GM12878 (cell line): ENCODE data around the gene SMG6.

Experiments used
- BCL3 ChIP-seq: IDR thresholded peaks from 2 replicates; pipeline ENCODE4 v1.6.1; 2011; ENCODE audit warnings: borderline replicate concordance, low read depth, mild to moderate bottlenecking, moderate library complexity, low read length; ENCODE audit not compliant: insufficient read depth, poor library complexity, severe bottlenecking
- BRCA1 ChIP-seq: IDR thresholded peaks from 2 replicates; pipeline ENCODE4 v1.6.1; 2011; ENCODE audit warnings: low read depth, low read length, improper control_type of control experiment
- CHD1 ChIP-seq: IDR thresholded peaks from 2 replicates; pipeline ENCODE4 v1.6.1; 2012; ENCODE audit warnings: low read depth, low read length, improper control_type of control experiment
- EP300 ChIP-seq, 2 experiments: fragments of 150-350 bp in 1 of 2; IDR thresholded peaks; 2 replicates each; pipeline ENCODE4 v1.6.1; 2011 to 2012; ENCODE audit warnings: low read depth in 2 of 2, low read length in 2 of 2, borderline replicate concordance in 1 of 2, improper control_type of control experiment in 1 of 2, inconsistent platforms in 1 of 2; ENCODE audit not compliant: control insufficient read depth in 1 of 2
- FOS ChIP-seq: IDR thresholded peaks from 3 replicates; pipeline ENCODE4 v1.6.1; 2011; ENCODE audit warnings: borderline replicate concordance; ENCODE audit not compliant: insufficient read length; ENCODE audit errors: extremely low read depth
- NR2C2 ChIP-seq: IDR thresholded peaks from 2 replicates; pipeline ENCODE4 v1.6.1; 2011; ENCODE audit warnings: borderline replicate concordance, low read depth; ENCODE audit not compliant: control insufficient read depth, insufficient read length
- NRF1 ChIP-seq: conservative IDR thresholded peaks from 2 replicates; pipeline ENCODE4 v1.6.1; 2011; ENCODE audit warnings: mild to moderate bottlenecking, low read depth, low read length, improper control_type of control experiment
- POLR2AphosphoS5 ChIP-seq: IDR thresholded peaks from 2 replicates; pipeline ENCODE4 v1.6.1; 2011; ENCODE audit warnings: mild to moderate bottlenecking, low read length, inconsistent platforms
- RCOR1 ChIP-seq: conservative IDR thresholded peaks from 2 replicates; pipeline ENCODE4 v1.6.1; 2012; ENCODE audit warnings: low read depth, low read length, improper control_type of control experiment
- TAF1 ChIP-seq: IDR thresholded peaks from 2 replicates; pipeline ENCODE4 v1.6.1; 2011; ENCODE audit warnings: mild to moderate bottlenecking, low read depth, low read length, borderline replicate concordance
- ZNF217 ChIP-seq: fragments of 450-650 bp; IDR thresholded peaks from 2 replicates; pipeline ENCODE4 v1.6.1; 2017; ENCODE audit warnings: antibody characterized with exemption, mild to moderate bottlenecking
- TF ChIP-seq, protein P1 (sequence below): IDR thresholded peaks from 2 replicates; pipeline ENCODE4 v1.6.1; 2011; ENCODE audit warnings: borderline replicate concordance, low read depth, mild to moderate bottlenecking, moderate library complexity, mixed read lengths, low read length; ENCODE audit not compliant: insufficient read depth; ENCODE audit errors: extremely low read length
- TF ChIP-seq, protein P2 (sequence below): IDR thresholded peaks from 2 replicates; pipeline ENCODE4 v1.6.1; 2012; ENCODE audit warnings: improper control_type of control experiment, low read depth, low read length; ENCODE audit not compliant: insufficient replicate concordance
- TF ChIP-seq, protein P3 (sequence below), 3 experiments: IDR thresholded peaks in 2 of 3; conservative IDR thresholded peaks in 1 of 3; 2 replicates each; pipeline ENCODE4 v1.5.1; 2011; ENCODE audit warnings: low read depth in 3 of 3, low read length in 3 of 3, mild to moderate bottlenecking in 3 of 3, control low read depth in 2 of 3, moderate library complexity in 2 of 3, inconsistent platforms in 1 of 3, mixed read lengths in 1 of 3; ENCODE audit not compliant: control insufficient read depth in 2 of 3, insufficient read depth in 1 of 3; ENCODE audit errors: extremely low read depth in 1 of 3

DNA sequence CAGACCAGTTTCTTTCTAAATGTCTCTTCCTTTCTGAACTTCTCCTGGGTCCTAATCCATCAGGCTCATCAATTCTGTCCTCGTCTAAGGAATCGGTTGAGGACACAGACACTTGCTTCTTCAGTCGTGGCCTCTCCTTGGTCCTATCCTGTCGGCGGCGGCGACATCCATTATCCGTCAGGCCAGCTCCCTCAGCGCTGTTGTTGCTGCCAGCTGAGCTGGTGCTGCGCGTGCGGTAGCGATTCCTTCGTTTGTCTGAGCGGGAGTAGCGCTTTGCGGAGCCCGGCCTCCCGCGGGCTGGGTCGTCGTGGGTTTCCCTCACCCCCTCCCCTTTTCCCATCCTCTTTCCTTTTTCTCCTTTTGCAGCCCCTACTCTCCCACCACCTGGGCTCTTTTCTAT is 3.8 kb downstream of the SMG6 start:
- no peak for TF ChIP-seq FOS
- no peak for TF ChIP-seq NRF1
- no peak for TF ChIP-seq NR2C2
- TF ChIP-seq, protein P1, sequence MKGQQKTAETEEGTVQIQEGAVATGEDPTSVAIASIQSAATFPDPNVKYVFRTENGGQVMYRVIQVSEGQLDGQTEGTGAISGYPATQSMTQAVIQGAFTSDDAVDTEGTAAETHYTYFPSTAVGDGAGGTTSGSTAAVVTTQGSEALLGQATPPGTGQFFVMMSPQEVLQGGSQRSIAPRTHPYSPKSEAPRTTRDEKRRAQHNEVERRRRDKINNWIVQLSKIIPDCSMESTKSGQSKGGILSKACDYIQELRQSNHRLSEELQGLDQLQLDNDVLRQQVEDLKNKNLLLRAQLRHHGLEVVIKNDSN: no peak
- no peak for TF ChIP-seq ZNF217
- no peak for TF ChIP-seq EP300 (IDR thresholded peaks at IDR 0.05; ENCODE audit: borderline replicate concordance in 1 of 2, control insufficient read depth in 1 of 2, low read depth in 2 of 2, low read length in 2 of 2)
- TF ChIP-seq, protein P2, sequence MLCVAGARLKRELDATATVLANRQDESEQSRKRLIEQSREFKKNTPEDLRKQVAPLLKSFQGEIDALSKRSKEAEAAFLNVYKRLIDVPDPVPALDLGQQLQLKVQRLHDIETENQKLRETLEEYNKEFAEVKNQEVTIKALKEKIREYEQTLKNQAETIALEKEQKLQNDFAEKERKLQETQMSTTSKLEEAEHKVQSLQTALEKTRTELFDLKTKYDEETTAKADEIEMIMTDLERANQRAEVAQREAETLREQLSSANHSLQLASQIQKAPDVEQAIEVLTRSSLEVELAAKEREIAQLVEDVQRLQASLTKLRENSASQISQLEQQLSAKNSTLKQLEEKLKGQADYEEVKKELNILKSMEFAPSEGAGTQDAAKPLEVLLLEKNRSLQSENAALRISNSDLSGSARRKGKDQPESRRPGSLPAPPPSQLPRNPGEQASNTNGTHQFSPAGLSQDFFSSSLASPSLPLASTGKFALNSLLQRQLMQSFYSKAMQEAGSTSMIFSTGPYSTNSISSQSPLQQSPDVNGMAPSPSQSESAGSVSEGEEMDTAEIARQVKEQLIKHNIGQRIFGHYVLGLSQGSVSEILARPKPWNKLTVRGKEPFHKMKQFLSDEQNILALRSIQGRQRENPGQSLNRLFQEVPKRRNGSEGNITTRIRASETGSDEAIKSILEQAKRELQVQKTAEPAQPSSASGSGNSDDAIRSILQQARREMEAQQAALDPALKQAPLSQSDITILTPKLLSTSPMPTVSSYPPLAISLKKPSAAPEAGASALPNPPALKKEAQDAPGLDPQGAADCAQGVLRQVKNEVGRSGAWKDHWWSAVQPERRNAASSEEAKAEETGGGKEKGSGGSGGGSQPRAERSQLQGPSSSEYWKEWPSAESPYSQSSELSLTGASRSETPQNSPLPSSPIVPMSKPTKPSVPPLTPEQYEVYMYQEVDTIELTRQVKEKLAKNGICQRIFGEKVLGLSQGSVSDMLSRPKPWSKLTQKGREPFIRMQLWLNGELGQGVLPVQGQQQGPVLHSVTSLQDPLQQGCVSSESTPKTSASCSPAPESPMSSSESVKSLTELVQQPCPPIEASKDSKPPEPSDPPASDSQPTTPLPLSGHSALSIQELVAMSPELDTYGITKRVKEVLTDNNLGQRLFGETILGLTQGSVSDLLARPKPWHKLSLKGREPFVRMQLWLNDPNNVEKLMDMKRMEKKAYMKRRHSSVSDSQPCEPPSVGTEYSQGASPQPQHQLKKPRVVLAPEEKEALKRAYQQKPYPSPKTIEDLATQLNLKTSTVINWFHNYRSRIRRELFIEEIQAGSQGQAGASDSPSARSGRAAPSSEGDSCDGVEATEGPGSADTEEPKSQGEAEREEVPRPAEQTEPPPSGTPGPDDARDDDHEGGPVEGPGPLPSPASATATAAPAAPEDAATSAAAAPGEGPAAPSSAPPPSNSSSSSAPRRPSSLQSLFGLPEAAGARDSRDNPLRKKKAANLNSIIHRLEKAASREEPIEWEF: no peak
- no peak for TF ChIP-seq BRCA1
- TF ChIP-seq BCL3: no peak
- no peak for TF ChIP-seq CHD1
- no peak for TF ChIP-seq TAF1
- TF ChIP-seq, protein P3, sequence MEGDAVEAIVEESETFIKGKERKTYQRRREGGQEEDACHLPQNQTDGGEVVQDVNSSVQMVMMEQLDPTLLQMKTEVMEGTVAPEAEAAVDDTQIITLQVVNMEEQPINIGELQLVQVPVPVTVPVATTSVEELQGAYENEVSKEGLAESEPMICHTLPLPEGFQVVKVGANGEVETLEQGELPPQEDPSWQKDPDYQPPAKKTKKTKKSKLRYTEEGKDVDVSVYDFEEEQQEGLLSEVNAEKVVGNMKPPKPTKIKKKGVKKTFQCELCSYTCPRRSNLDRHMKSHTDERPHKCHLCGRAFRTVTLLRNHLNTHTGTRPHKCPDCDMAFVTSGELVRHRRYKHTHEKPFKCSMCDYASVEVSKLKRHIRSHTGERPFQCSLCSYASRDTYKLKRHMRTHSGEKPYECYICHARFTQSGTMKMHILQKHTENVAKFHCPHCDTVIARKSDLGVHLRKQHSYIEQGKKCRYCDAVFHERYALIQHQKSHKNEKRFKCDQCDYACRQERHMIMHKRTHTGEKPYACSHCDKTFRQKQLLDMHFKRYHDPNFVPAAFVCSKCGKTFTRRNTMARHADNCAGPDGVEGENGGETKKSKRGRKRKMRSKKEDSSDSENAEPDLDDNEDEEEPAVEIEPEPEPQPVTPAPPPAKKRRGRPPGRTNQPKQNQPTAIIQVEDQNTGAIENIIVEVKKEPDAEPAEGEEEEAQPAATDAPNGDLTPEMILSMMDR (IDR thresholded peaks at IDR 0.05 in 2 of 3, conservative IDR thresholded peaks at IDR 0.05 in 1 of 3; ENCODE audit: control insufficient read depth in 2 of 3, extremely low read depth in 1 of 3, insufficient read depth in 1 of 3, low read depth in 3 of 3, low read length in 3 of 3): no peak
- no peak for TF ChIP-seq RCOR1
- no peak for TF ChIP-seq POLR2AphosphoS5
